ENCODE results near the gene KCND2.

KCND2 gene

DNA sequence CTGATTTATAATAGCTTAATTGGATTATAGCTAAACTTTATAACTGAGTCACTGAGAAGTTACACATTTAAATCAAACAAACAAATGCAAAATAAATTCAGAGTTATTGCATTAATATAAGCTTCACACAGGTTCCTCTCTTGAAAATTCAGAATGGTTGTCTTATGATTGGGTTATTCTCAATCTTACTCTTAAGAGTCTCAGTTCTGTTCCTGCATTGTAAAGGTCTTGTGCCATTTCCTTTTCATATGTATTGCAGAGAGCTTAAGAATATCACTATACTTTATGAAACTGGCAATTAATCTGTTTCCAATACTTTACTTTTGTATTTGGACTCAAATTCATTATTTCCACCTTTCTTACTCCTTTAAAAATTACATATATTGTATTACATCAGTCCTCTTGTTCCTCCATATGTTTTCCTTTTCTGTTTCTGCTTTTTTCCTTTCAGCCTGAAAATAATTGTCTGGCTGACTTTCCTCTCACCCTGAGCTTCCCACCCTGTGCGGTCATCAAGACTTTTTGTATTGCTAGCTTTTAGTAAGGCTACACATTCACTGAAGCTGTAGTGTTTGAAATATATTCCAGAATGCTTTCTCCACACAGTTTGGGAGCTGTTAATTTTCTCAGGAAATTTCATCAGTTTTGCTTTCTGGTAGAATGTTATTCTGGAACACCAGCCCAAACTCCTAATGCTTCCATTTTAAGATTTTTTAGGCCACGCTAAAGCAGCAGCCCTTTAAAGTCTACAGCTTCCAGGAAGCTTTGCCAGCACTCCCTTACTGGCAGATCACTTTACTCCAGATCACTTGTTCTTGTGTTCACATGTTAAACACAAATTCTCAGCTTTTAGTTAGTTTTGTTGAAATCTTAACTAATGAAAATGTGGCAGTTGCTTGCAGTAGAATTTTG, 139.4 kb downstream of the KCND2 start:
- Histone ChIP-seq H3K4me1 (ENCODE audit: control insufficient read depth, insufficient read depth, low read length) (no peaks in the 10 kb centered on the region), H3K9ac (ENCODE audit: low read length) (peak overlapping the region; percentile 36), H3K27me3 (replicated peaks; ENCODE audit: control insufficient read depth, insufficient read depth, low read length) (no peaks in the 10 kb centered on the region), H3K9me3 (ENCODE audit: control insufficient read depth, low read length) (no peaks in the 10 kb centered on the region), H3K36me3 (ENCODE audit: control insufficient read depth, insufficient read depth, low read length, severe bottlenecking) (no peaks in the 10 kb centered on the region), H3K4me3 (ENCODE audit: low read length) (peak overlapping the region; percentile 10)
- no peak for DNase-seq (ENCODE audit: low read depth)

DNA sequence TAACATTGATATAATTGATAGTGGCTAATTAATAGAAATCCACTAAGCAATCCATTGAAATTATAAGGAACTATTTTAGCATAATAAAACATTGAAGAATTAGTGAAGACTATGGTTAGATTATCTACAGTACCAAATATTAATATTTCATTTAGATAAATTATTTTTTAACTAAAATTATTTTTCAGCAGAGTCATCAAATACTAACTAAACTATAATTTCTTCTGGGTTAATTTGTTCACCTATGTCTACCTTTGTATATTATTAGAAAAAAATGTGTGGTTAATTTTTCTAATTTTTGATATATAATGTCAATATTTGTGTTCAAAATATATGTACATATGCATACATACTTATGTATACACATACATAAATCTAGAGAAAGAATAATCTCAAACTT, 140.2 kb downstream of the KCND2 start:
- H3K9ac ChIP-seq (ENCODE audit: low read length), result no peak overlapping the region
- H3K4me1 ChIP-seq (ENCODE audit: control insufficient read depth, insufficient read depth, low read length), result no peaks in the 10 kb centered on the region
- DNase-seq (ENCODE audit: low read depth), result no peak

DNA sequence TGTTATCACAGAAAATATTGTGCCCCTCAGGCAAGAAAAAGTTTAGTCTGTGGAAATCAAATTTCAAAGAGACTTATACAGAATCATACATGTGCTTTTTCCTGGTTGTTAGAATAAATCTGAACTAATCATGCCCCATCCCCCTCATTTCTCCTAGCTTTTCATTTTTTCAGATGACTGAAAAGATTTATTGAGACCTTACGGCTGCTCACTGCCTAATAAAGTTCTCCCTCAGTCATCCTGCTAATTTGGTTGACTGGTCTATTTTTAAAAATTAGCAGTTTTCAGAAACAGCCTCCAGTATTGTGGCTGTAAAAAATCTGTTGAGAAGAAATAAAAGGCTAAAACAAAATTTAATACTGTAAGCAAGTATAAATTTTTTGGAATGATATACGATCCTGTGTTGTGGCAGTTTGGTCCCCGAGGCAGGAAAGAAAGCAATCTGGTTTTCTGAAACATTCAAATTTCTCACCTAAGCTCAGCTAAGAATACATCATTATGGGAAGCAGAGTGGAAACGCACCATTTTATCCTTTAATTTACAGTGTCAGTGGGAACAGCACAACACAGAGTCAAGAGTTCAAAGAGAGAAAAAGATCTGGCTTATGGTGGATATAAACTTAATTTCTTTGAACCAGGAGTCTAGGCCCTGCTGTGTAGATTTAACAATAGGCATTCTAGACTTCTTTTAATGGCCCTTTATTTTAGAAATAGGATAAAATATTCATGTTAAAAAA, 144.4 kb downstream of the KCND2 start:
- no peak overlapping the region for H3K9ac ChIP-seq (ENCODE audit: low read length)
- H3K4me1 ChIP-seq (ENCODE audit: control insufficient read depth, insufficient read depth, low read length), result no peaks in the 10 kb centered on the region
- H3K36me3 ChIP-seq (ENCODE audit: control insufficient read depth, insufficient read depth, low read length, severe bottlenecking), result no peaks in the 10 kb centered on the region
- H3K4me3 ChIP-seq (ENCODE audit: low read length), result no peak overlapping the region
- H3K27me3 ChIP-seq (replicated peaks; ENCODE audit: control insufficient read depth, insufficient read depth, low read length), result no peaks in the 10 kb centered on the region
- no peaks in the 10 kb centered on the region for H3K9me3 ChIP-seq (ENCODE audit: control insufficient read depth, low read length)
- DNase-seq (ENCODE audit: low read depth), result no peak

More for the DNA sequence above, 140.2 kb downstream of the KCND2 start:
- H3K4me3 ChIP-seq (ENCODE audit: low read length), result no peak overlapping the region
- H3K36me3 ChIP-seq (ENCODE audit: control insufficient read depth, insufficient read depth, low read length, severe bottlenecking), result no peaks in the 10 kb centered on the region
- H3K27me3 ChIP-seq (replicated peaks; ENCODE audit: control insufficient read depth, insufficient read depth, low read length), result no peaks in the 10 kb centered on the region
- no peaks in the 10 kb centered on the region for H3K9me3 ChIP-seq (ENCODE audit: control insufficient read depth, low read length)

DNA sequence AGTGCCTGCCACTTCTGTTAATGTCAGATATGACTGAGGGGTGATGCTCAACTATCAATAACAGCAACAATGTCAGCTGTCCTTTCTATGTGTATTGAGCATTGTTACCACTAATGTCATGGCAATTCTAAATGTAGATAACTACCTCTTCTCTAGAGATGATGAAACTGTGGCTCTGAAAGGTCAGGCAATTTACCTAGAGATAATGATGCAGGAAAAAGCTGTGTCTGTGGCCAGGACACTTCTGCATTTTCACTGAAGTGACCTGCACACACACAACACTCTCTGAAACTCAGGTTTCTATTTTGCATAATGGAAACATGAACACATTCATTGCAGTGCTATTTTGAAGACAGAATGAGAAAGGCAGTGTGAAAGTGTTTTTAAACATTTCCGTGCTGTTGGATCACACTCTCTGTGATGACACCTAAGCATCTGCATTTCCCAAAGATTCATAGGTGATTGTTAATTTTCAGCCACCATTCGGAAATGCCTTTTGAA, 148.2 kb downstream of the KCND2 start:
- no peaks in the 10 kb centered on the region for H3K9me3 ChIP-seq (ENCODE audit: control insufficient read depth, low read length)

DNA sequence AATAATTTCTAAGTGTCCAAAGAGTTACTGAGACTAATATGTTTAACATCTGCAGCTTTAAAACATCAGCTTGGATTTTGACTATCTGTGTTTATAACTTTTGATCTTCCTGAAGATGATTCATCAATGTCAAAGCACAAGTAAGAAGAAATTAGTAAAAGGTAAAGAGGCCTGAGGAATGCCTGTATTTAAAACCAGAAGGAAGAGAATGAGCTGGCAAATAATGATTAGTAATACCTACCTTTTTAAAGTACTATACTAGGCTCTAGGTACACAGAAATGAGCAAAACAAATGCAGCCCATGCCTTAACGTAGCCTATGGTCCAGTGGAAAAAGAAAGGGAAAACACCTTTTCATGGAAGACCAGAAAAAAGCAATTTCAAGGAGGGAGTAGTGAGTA, 158.0 kb downstream of the KCND2 start:
- no peak overlapping the region for H3K9ac ChIP-seq (ENCODE audit: low read length)

More for the DNA sequence above, 148.2 kb downstream of the KCND2 start:
- Histone ChIP-seq H3K4me3 (ENCODE audit: low read length) (no peak overlapping the region), H3K9ac (ENCODE audit: low read length) (no peak overlapping the region), H3K4me1 (ENCODE audit: control insufficient read depth, insufficient read depth, low read length) (no peaks in the 10 kb centered on the region), H3K36me3 (ENCODE audit: control insufficient read depth, insufficient read depth, low read length, severe bottlenecking) (no peaks in the 10 kb centered on the region), H3K27me3 (replicated peaks; ENCODE audit: control insufficient read depth, insufficient read depth, low read length) (no peaks in the 10 kb centered on the region)
- DNase-seq (ENCODE audit: low read depth), result no peak

DNA sequence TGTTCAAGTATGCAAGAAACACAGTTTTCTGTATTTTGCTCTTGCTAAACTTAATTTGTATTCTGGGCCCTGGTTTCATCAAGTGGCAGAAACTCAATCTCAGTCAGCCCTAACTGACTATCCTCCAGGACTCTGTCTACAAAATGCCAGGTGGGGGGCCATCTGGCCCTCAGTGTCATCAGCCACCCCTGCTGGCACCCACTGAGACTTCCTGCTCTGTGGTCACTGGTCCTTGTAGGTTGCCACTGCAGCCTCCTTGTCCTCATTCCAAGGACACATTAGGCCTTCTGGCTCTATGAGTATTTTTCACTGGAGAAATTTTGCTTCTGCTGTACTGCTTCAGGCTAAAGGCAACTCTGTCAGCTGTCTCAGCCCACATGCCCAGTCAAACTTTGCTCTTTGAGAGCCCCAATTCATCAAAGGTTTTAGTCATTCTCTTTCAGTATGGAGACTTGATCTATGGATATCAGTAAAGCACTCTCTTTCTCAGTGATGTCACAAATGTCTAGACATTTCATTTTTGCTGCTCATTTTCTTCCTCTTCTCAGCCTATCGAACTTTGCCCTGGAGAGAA, 163.6 kb downstream of the KCND2 start:
- H3K36me3 ChIP-seq (ENCODE audit: control insufficient read depth, insufficient read depth, low read length, severe bottlenecking), result no peaks in the 10 kb centered on the region
- H3K4me1 ChIP-seq (ENCODE audit: control insufficient read depth, insufficient read depth, low read length), result no peaks in the 10 kb centered on the region
- no peaks in the 10 kb centered on the region for H3K27me3 ChIP-seq (replicated peaks; ENCODE audit: control insufficient read depth, insufficient read depth, low read length)
- H3K9ac ChIP-seq (ENCODE audit: low read length), result no peak overlapping the region
- H3K4me3 ChIP-seq (ENCODE audit: low read length), result no peak overlapping the region
- DNase-seq (ENCODE audit: low read depth), result no peak
- H3K9me3 ChIP-seq (ENCODE audit: control insufficient read depth, low read length), result no peaks in the 10 kb centered on the region

More for the DNA sequence above, 158.0 kb downstream of the KCND2 start:
- Histone ChIP-seq H3K4me1 (ENCODE audit: control insufficient read depth, insufficient read depth, low read length) (no peaks in the 10 kb centered on the region), H3K36me3 (ENCODE audit: control insufficient read depth, insufficient read depth, low read length, severe bottlenecking) (no peaks in the 10 kb centered on the region), H3K9me3 (ENCODE audit: control insufficient read depth, low read length) (no peaks in the 10 kb centered on the region), H3K4me3 (ENCODE audit: low read length) (no peak overlapping the region), H3K27me3 (replicated peaks; ENCODE audit: control insufficient read depth, insufficient read depth, low read length) (no peaks in the 10 kb centered on the region)
- DNase-seq (ENCODE audit: low read depth), result no peak

DNA sequence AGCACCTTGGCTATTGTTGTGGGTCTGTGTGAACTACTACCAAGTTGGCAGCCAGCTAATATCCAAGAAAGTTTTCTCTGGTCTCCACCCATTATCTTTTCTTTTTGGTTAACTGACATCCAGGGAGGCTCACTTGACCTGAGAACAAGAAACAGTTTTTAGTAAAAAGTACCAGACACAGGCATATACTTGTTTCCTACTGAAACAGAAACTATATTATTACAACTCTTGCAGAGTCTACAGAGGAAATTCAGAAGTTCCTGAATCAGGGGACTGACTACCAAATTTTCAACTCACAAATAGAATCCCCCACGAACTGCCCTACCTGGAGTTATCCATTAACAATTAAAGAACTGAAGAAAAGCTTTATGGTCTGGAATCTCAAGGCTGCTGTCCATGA, 168.9 kb downstream of the KCND2 start:
- no peaks in the 10 kb centered on the region for H3K36me3 ChIP-seq (ENCODE audit: control insufficient read depth, insufficient read depth, low read length, severe bottlenecking)
- H3K27me3 ChIP-seq (replicated peaks; ENCODE audit: control insufficient read depth, insufficient read depth, low read length), result no peaks in the 10 kb centered on the region
- DNase-seq (ENCODE audit: low read depth), result no peak
- no peak overlapping the region for H3K9ac ChIP-seq (ENCODE audit: low read length)
- no peaks in the 10 kb centered on the region for H3K4me1 ChIP-seq (ENCODE audit: control insufficient read depth, insufficient read depth, low read length)
- H3K9me3 ChIP-seq (ENCODE audit: control insufficient read depth, low read length), result no peaks in the 10 kb centered on the region
- H3K4me3 ChIP-seq (ENCODE audit: low read length), result no peak overlapping the region

DNA sequence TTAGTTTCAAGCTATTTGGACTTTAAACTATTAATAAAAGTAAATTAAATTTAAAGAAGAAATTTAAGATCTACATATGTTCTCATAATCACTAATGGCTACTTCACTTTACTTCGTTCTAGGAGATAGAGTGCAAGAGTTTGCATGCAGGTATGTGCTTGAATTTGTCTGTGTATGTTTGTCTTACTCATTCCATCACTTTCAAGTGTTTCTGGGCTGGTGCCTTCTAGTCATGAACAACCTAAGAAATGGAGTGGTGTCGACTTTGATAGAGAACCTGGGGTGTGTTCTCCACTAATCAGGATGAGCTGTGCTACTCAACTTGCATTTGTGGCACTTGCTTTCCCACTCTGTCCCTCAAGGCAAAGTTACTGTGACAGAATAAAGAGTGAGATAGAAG, 169.9 kb downstream of the KCND2 start:
- Histone ChIP-seq H3K36me3 (ENCODE audit: control insufficient read depth, insufficient read depth, low read length, severe bottlenecking) (no peaks in the 10 kb centered on the region), H3K4me1 (ENCODE audit: control insufficient read depth, insufficient read depth, low read length) (no peaks in the 10 kb centered on the region), H3K9ac (ENCODE audit: low read length) (no peak overlapping the region), H3K9me3 (ENCODE audit: control insufficient read depth, low read length) (no peaks in the 10 kb centered on the region), H3K4me3 (ENCODE audit: low read length) (no peak overlapping the region), H3K27me3 (replicated peaks; ENCODE audit: control insufficient read depth, insufficient read depth, low read length) (no peaks in the 10 kb centered on the region)
- no peak for DNase-seq (ENCODE audit: low read depth)

DNA sequence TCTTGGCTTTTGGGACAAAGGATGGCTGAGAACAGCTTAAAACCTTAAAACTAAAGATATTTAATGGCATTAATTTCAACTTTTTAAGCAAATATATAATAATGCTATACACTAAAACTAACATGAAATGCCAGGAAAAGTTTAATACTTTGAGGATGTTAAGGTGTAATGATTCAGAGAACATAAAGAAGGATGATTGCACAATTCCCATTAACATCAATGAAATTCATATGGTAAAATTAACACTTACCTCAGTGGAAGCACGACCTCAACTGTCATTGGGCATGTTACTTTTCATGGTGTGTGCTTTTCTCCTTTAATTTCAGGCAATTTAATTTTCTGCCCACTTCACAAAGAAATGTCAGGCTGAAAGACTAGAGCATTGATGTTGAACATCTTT, 171.7 kb downstream of the KCND2 start:
- DNase-seq (ENCODE audit: low read depth), result no peak
- Histone ChIP-seq H3K4me1 (ENCODE audit: control insufficient read depth, insufficient read depth, low read length) (no peaks in the 10 kb centered on the region), H3K9ac (ENCODE audit: low read length) (no peak overlapping the region), H3K36me3 (ENCODE audit: control insufficient read depth, insufficient read depth, low read length, severe bottlenecking) (no peaks in the 10 kb centered on the region), H3K4me3 (ENCODE audit: low read length) (no peak overlapping the region), H3K27me3 (replicated peaks; ENCODE audit: control insufficient read depth, insufficient read depth, low read length) (no peaks in the 10 kb centered on the region), H3K9me3 (ENCODE audit: control insufficient read depth, low read length) (no peaks in the 10 kb centered on the region)

DNA sequence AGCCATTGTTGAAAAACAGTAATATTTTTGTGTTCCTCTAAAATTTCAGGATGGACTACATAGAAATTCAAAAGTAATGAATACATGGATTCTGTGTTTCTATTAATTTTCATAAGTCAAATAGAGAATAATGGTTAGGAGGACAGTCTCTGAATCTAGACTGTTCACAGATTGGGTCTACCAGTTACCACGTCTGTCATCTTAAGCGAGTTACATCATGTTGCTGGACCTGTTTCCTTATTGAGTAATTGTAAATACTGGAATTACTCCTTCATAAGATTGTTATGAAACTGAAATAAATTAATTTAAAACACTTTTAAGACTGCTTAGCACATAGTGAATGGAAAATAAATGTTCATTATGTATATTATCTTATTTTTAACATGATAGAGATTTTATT, 172.3 kb downstream of the KCND2 start:
- Histone ChIP-seq H3K27me3 (replicated peaks; ENCODE audit: control insufficient read depth, insufficient read depth, low read length) (no peaks in the 10 kb centered on the region), H3K4me3 (ENCODE audit: low read length) (no peak overlapping the region), H3K36me3 (ENCODE audit: control insufficient read depth, insufficient read depth, low read length, severe bottlenecking) (no peaks in the 10 kb centered on the region), H3K4me1 (ENCODE audit: control insufficient read depth, insufficient read depth, low read length) (no peaks in the 10 kb centered on the region), H3K9me3 (ENCODE audit: control insufficient read depth, low read length) (no peaks in the 10 kb centered on the region), H3K9ac (ENCODE audit: low read length) (no peak overlapping the region)
- no peak for DNase-seq (ENCODE audit: low read depth)

DNA sequence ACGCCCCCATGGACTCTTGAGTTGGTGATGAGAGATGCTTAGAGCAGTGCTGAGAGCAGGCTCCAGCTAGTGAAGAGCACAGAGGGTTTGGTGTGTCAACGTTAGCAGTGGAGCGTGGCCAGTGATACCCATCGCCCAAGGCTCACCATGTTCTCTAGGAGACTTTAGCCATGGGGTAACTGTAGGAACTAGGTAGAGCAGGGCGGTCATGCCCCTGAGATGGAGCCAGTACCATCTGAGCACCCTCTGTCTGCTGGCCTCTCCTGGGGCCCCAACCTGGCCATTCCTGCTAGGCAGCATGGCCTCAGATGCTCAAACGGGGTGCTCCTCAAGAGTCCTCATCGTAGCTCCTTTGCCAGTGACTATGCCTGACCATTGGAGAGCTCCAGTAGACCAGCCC, 179.7 kb downstream of the KCND2 start:
- Histone ChIP-seq H3K36me3 (ENCODE audit: control insufficient read depth, insufficient read depth, low read length, severe bottlenecking) (no peaks in the 10 kb centered on the region), H3K9me3 (ENCODE audit: control insufficient read depth, low read length) (peaks cover 8% of the 10 kb centered on the region), H3K9ac (ENCODE audit: low read length) (no peak overlapping the region), H3K4me3 (ENCODE audit: low read length) (no peak overlapping the region), H3K27me3 (replicated peaks; ENCODE audit: control insufficient read depth, insufficient read depth, low read length) (no peaks in the 10 kb centered on the region), H3K4me1 (ENCODE audit: control insufficient read depth, insufficient read depth, low read length) (no peaks in the 10 kb centered on the region)
- DNase-seq (ENCODE audit: low read depth), result no peak

Data from adipocyte (in vitro differentiated cells).